ENCODE data around the gene CFDP1. TPM values are rescaled to one million over a fixed set of nuclear protein-coding genes. Genes with fewer than 3 reads are reported as not detected.

The CFDP1 gene
- total and polyA plus RNA-seq, 12 donors, result 40.6 to 129 (median 61.4) TPM

- no peaks in the 10 kb centered on the region for H3K9me3 ChIP-seq (replicated peaks in 1 of 3)
- TF ChIP-seq POLR2A (IDR thresholded peaks at IDR 0.05) (no peak), CTCF (IDR thresholded peaks at IDR 0.05) (peak; percentile 61 to 92 (median 82))
- no peak overlapping the region for H3K4me3 ChIP-seq
- intact Hi-C loops (cut with DNase I), result loop anchor here in 1 of 2 donors (5.0 kb wide), 1 partner anchor 148 kb away; no protein-coding TSS in a partner anchor
- 28 to 34% (median 30%) methylated on average over 5 of the region's 5 CpGs for WGBS, 4 donors
- peaks cover 4 to 35% of the 10 kb centered on the region in 2 donors for H3K4me1 ChIP-seq (replicated peaks in 1 of 2)
- no peak overlapping the region for H3K27ac ChIP-seq
- H3K36me3 ChIP-seq (replicated peaks in 1 of 2), result no peaks in the 10 kb centered on the region
- no peaks in the 10 kb centered on the region for H3K27me3 ChIP-seq
- DNase-seq, result peak in 1 of 7 donors; percentile 27
Measured at GRCh38 chr16:75385507-75386152, 47.7 kb downstream of the CFDP1 start.

- WGBS, 4 donors, result 69 to 87% (median 78%) methylated on average over 1 of the region's 1 CpG
Measured at GRCh38 chr16:75383141-75383540, 50.2 kb downstream of the CFDP1 start.

GRCh38 chr16:75382611-75383010, 50.7 kb downstream of the CFDP1 start:
- intact Hi-C loops (cut with DNase I), result no loop called here
- H3K27me3 ChIP-seq, result no peaks in the 10 kb centered on the region
- H3K4me1 ChIP-seq (replicated peaks in 1 of 2), result peaks cover 0 to 36% of the 10 kb centered on the region in 2 donors
- TF ChIP-seq POLR2A (IDR thresholded peaks at IDR 0.05) (no peak), CTCF (IDR thresholded peaks at IDR 0.05) (no peak)
- 89 to 97% (median 92%) methylated on average over 2 of the region's 2 CpGs for WGBS, 4 donors
- no peak overlapping the region for H3K27ac ChIP-seq
- no peak overlapping the region for H3K4me3 ChIP-seq
- H3K36me3 ChIP-seq (replicated peaks in 1 of 2), result no peaks in the 10 kb centered on the region
- no peak for DNase-seq
- H3K9me3 ChIP-seq (replicated peaks in 1 of 3), result no peaks in the 10 kb centered on the region

More at GRCh38 chr16:75383141-75383540, 50.2 kb downstream of the CFDP1 start:
- no peak for DNase-seq
- H3K4me1 ChIP-seq (replicated peaks in 1 of 2), result peaks cover 0 to 31% of the 10 kb centered on the region in 2 donors
- no peaks in the 10 kb centered on the region for H3K36me3 ChIP-seq (replicated peaks in 1 of 2)
- intact Hi-C loops (cut with DNase I), result no loop called here
- no peaks in the 10 kb centered on the region for H3K9me3 ChIP-seq (replicated peaks in 1 of 3)
- H3K4me3 ChIP-seq, result no peak overlapping the region
- no peaks in the 10 kb centered on the region for H3K27me3 ChIP-seq
- H3K27ac ChIP-seq, result no peak overlapping the region
- TF ChIP-seq POLR2A (IDR thresholded peaks at IDR 0.05) (no peak), CTCF (IDR thresholded peaks at IDR 0.05) (no peak)

- Histone ChIP-seq H3K4me3 (no peak overlapping the region), H3K36me3 (replicated peaks in 1 of 2) (no peaks in the 10 kb centered on the region), H3K9me3 (replicated peaks in 1 of 3) (no peaks in the 10 kb centered on the region), H3K27me3 (no peaks in the 10 kb centered on the region), H3K4me1 (replicated peaks in 1 of 2) (peaks cover 0 to 43% of the 10 kb centered on the region in 2 donors), H3K27ac (no peak overlapping the region)
- TF ChIP-seq CTCF (IDR thresholded peaks at IDR 0.05) (no peak), POLR2A (IDR thresholded peaks at IDR 0.05) (no peak)
- intact Hi-C loops (cut with DNase I), result no loop called here
- WGBS, 4 donors, result 23 to 40% (median 31%) methylated on average over 2 of the region's 2 CpGs
- DNase-seq, result peak in 1 of 7 donors; percentile 29
Measured at GRCh38 chr16:75380870-75381269, 52.4 kb downstream of the CFDP1 start.

Measured in adrenal gland (tissue), 12 donors.